ENCODE data around the gene YBEY.

- TF ChIP-seq, protein P1, sequence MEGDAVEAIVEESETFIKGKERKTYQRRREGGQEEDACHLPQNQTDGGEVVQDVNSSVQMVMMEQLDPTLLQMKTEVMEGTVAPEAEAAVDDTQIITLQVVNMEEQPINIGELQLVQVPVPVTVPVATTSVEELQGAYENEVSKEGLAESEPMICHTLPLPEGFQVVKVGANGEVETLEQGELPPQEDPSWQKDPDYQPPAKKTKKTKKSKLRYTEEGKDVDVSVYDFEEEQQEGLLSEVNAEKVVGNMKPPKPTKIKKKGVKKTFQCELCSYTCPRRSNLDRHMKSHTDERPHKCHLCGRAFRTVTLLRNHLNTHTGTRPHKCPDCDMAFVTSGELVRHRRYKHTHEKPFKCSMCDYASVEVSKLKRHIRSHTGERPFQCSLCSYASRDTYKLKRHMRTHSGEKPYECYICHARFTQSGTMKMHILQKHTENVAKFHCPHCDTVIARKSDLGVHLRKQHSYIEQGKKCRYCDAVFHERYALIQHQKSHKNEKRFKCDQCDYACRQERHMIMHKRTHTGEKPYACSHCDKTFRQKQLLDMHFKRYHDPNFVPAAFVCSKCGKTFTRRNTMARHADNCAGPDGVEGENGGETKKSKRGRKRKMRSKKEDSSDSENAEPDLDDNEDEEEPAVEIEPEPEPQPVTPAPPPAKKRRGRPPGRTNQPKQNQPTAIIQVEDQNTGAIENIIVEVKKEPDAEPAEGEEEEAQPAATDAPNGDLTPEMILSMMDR (IDR thresholded peaks at IDR 0.05) = no peak
- no peak for TF ChIP-seq POLR2A (IDR thresholded peaks at IDR 0.05)
Observed at GRCh38 chr21:46340998-46341397, 54.9 kb downstream of the YBEY start.
